DND-41 (cell line): ENCODE results near the gene REEP1.

Experiments
- EZH2 ChIP-seq: IDR thresholded peaks from 3 replicates; pipeline ENCODE4 v1.6.1; 2012; ENCODE audit warnings: borderline replicate concordance, low read depth, mild to moderate bottlenecking, moderate library complexity, low read length, inconsistent platforms; ENCODE audit not compliant: severe bottlenecking
- TF ChIP-seq, protein P1 (sequence below): IDR thresholded peaks from 2 replicates; pipeline ENCODE4 v1.5.1; 2012; ENCODE audit warnings: borderline replicate concordance, low read length, moderate library complexity, mild to moderate bottlenecking; ENCODE audit not compliant: poor library complexity, severe bottlenecking; ENCODE audit errors: extremely low read depth

DNA sequence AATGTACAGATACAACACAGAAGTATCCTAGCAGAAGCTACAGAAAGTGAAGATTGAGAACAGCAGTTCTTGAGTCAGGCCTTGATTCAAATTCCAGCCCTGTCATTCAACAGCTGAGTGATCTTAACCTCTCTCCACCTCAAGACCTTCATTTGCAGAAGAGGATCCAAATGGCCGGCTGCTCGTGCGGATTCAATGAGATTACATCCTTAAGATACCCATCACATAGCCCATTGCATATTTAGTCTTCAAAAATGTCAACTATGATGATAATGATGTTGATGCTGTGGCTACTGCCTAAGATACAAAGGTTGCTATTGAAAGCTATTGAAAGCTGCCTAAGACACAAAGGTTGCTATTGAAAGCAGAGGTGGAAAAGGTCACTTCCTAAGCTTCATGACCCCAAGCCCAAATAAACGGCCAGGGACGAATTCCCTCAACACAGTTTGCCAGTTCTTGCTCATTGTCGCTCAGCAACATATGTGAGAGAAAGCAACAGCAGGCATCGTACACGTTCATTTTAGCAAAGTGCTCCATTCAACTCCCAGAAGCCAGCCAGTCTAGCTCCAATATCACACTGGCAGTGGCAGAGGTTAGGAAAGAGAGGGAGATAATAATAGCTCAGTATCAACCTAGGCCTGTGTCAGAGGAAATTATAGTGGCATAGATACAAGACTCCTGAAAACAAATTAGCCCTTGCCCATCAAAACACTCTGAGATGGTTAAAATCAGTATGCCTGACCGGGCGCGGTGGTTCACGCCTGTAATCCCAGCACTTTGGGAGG is 102.0 kb downstream of the REEP1 start:
- TF ChIP-seq, protein P1, sequence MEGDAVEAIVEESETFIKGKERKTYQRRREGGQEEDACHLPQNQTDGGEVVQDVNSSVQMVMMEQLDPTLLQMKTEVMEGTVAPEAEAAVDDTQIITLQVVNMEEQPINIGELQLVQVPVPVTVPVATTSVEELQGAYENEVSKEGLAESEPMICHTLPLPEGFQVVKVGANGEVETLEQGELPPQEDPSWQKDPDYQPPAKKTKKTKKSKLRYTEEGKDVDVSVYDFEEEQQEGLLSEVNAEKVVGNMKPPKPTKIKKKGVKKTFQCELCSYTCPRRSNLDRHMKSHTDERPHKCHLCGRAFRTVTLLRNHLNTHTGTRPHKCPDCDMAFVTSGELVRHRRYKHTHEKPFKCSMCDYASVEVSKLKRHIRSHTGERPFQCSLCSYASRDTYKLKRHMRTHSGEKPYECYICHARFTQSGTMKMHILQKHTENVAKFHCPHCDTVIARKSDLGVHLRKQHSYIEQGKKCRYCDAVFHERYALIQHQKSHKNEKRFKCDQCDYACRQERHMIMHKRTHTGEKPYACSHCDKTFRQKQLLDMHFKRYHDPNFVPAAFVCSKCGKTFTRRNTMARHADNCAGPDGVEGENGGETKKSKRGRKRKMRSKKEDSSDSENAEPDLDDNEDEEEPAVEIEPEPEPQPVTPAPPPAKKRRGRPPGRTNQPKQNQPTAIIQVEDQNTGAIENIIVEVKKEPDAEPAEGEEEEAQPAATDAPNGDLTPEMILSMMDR, result no peak
- TF ChIP-seq EZH2, result no peak
